ENCODE measurements around the gene NIBAN1. TPM values are rescaled to one million over a fixed set of nuclear protein-coding genes. Genes with fewer than 3 reads are reported as not detected.

The NIBAN1 gene
- total RNA-seq, 8 experiments from 2014 or later: 0.18 to 16.5 (median 6.9) TPM

DNA sequence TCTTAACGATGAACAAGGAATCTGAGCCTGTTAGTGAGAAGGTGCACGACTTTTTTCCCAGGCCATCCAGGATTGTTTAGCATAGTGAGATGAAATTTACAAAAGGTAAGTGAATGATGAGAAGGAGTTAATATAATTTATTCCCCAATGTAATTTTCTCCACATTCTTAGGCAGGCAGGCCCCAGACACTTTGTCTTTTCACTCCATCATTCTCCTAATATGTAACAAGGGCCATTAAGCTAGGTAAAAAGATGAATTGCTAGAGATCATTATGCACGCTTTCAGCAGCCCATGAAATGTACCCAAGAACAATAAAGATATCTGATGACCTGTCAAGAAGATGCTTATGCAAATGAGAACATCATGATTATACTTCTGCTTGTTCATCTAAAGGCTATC lies 24.1 kb downstream of the NIBAN1 start:
- in situ Hi-C loops (cut with MboI; ENCODE audit: low pct_unique_long_range_greater_than_20kb in 2 of 9, low sequenced_read_pairs in 9 of 9, unreplicated experiment in 9 of 9): no loop called here
- Histone ChIP-seq H3K27ac (no peak overlapping the region), H3K4me3 (no peak overlapping the region), H3K4me1 (replicated peaks in 1 of 2) (peaks cover 9 to 19% of the 10 kb centered on the region in 2 donors)
- peak in 5 of 8 experiments; percentile 74 to 91 (median 84) for ATAC-seq (replicated peaks in 6 of 8)
- WGBS, 10 experiments: 50 to 94% (median 79%) methylated on average over 1 to 3 of the region's 3 CpGs

GRCh38 chr1:184947497-184948256 lies 26.6 kb downstream of the NIBAN1 start:
- in situ Hi-C loops (cut with MboI; ENCODE audit: low pct_unique_long_range_greater_than_20kb in 2 of 9, low sequenced_read_pairs in 9 of 9, unreplicated experiment in 9 of 9): no loop called here
- 0 to 71% (median 21%) methylated on average over 1 of the region's 1 CpG for WGBS, 10 experiments

GRCh38 chr1:184945678-184946412 lies 28.5 kb downstream of the NIBAN1 start:
- H3K4me1 ChIP-seq (replicated peaks in 1 of 2): peaks cover 9 to 15% of the 10 kb centered on the region in 2 donors
- no peak overlapping the region for H3K27ac ChIP-seq
- in situ Hi-C loops (cut with MboI; ENCODE audit: low pct_unique_long_range_greater_than_20kb in 2 of 9, low sequenced_read_pairs in 9 of 9, unreplicated experiment in 9 of 9): no loop called here
- 2 to 98% (median 81%) methylated on average over 1 to 5 of the region's 5 CpGs for WGBS, 10 experiments
- peak in 2 of 8 experiments; percentile 67 to 93 for ATAC-seq (replicated peaks in 6 of 8)
- no peak overlapping the region for H3K4me3 ChIP-seq

More at GRCh38 chr1:184947497-184948256, 26.6 kb downstream of the NIBAN1 start:
- no peak overlapping the region for H3K27ac ChIP-seq
- H3K4me1 ChIP-seq (replicated peaks in 1 of 2): peaks cover 9 to 19% of the 10 kb centered on the region in 2 donors
- ATAC-seq (replicated peaks in 6 of 8): no peak
- H3K4me3 ChIP-seq: no peak overlapping the region

DNA sequence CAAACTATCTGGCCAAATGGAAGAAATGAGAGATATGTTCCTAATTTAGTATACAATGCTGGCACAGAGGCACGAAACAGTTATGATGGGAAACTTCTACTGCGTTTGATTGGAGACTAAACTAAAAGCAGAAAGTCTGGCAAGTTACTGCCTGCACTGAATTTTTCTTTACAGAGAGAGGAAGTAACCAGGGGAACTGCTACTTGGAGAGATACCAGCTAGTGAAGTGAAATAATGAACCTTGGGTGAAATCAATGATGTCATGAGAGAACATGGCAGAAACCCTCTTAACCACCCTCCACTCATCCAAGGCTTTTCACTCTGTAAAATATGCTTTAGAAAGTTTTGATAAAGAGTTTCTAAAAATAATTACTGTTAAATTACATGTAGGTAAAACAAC lies 29.3 kb downstream of the NIBAN1 start:
- 36 to 100% (median 100%) methylated on average over 1 to 2 of the region's 2 CpGs; no CpG with 5 or more reads in 1 of the 10 experiments for WGBS, 10 experiments
- no peak overlapping the region for H3K27ac ChIP-seq
- peak in 1 of 8 experiments; percentile 65 for ATAC-seq (replicated peaks in 6 of 8)
- H3K4me3 ChIP-seq: no peak overlapping the region
- peaks cover 4 to 7% of the 10 kb centered on the region in 2 donors for H3K4me1 ChIP-seq (replicated peaks in 1 of 2)
- in situ Hi-C loops (cut with MboI; ENCODE audit: low pct_unique_long_range_greater_than_20kb in 2 of 9, low sequenced_read_pairs in 9 of 9, unreplicated experiment in 9 of 9): no loop called here

DNA sequence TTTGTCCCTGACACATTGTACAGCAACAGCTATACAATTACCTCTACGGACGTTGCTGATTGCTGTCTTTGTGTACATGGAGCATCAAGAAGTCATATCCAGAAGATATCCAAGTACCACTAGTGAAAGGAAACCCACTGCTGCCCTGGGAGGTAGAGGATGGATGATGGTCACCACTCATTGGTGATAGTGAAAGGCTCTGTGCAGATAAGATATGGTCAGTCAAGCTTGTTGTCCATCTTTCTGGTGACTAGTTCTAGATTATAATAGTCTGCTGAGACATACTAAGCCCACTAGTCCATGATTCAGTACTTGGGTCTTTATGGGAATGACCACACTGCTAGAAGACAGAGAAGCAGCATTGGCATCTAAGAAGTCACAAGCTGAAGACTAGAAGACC lies 30.3 kb downstream of the NIBAN1 start:
- in situ Hi-C loops (cut with MboI; ENCODE audit: low pct_unique_long_range_greater_than_20kb in 2 of 9, low sequenced_read_pairs in 9 of 9, unreplicated experiment in 9 of 9): no loop called here
- ATAC-seq (replicated peaks in 6 of 8): no peak
- Histone ChIP-seq H3K4me1 (replicated peaks in 1 of 2) (no peaks in the 10 kb centered on the region), H3K4me3 (no peak overlapping the region), H3K27ac (no peak overlapping the region)
- 50 to 100% (median 90%) methylated on average over 1 to 2 of the region's 2 CpGs; no CpG with 5 or more reads in 2 of the 10 experiments for WGBS, 10 experiments

GRCh38 chr1:184941735-184942134 lies 32.6 kb downstream of the NIBAN1 start:
- WGBS, 10 experiments: 83 to 100% (median 92%) methylated on average over 1 to 3 of the region's 3 CpGs
- H3K27ac ChIP-seq: no peak overlapping the region
- no peak for ATAC-seq (replicated peaks in 6 of 8)
- no peak overlapping the region for H3K4me3 ChIP-seq
- H3K4me1 ChIP-seq (replicated peaks in 1 of 2): no peaks in the 10 kb centered on the region
- in situ Hi-C loops (cut with MboI; ENCODE audit: low pct_unique_long_range_greater_than_20kb in 2 of 9, low sequenced_read_pairs in 9 of 9, unreplicated experiment in 9 of 9): no loop called here

- in situ Hi-C loops (cut with MboI; ENCODE audit: low pct_unique_long_range_greater_than_20kb in 2 of 9, low sequenced_read_pairs in 9 of 9, unreplicated experiment in 9 of 9): no loop called here
- no peak for ATAC-seq (replicated peaks in 6 of 8)
These were observed 32.9 kb downstream of the NIBAN1 start for GRCh38 chr1:184941410-184941733.

GRCh38 chr1:184940694-184941409 lies 33.5 kb downstream of the NIBAN1 start:
- H3K4me1 ChIP-seq (replicated peaks in 1 of 2): no peaks in the 10 kb centered on the region
- WGBS, 10 experiments: 64 to 100% (median 95%) methylated on average over 2 to 8 of the region's 8 CpGs
- no peak for ATAC-seq (replicated peaks in 6 of 8)
- no peak overlapping the region for H3K4me3 ChIP-seq
- in situ Hi-C loops (cut with MboI; ENCODE audit: low pct_unique_long_range_greater_than_20kb in 2 of 9, low sequenced_read_pairs in 9 of 9, unreplicated experiment in 9 of 9): no loop called here
- no peak overlapping the region for H3K27ac ChIP-seq

More at GRCh38 chr1:184941410-184941733, 32.9 kb downstream of the NIBAN1 start:
- Histone ChIP-seq H3K4me1 (replicated peaks in 1 of 2) (no peaks in the 10 kb centered on the region), H3K27ac (no peak overlapping the region), H3K4me3 (no peak overlapping the region)
- WGBS, 10 experiments: 58 to 100% (median 86%) methylated on average over 1 to 2 of the region's 2 CpGs; no CpG with 5 or more reads in 2 of the 10 experiments

DNA sequence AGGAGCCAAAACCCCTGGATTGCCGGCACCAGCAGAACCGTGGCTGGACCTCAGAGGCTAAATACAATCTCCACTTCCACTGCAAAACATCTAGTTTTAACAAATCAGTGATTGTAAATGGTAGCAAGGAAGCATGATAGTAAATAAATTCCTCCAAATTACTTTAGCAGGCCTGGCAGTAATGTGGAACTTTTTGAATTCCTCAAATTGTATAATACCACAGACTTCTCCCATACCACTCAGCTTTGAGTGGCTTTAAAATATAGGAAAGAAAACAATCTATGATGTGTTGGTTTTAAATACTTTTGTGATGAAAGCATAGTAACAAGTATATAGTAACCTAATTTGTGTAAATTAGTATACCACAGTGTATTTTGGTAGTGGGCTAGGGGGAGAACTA lies 34.1 kb downstream of the NIBAN1 start:
- ATAC-seq (replicated peaks in 6 of 8): no peak
- in situ Hi-C loops (cut with MboI; ENCODE audit: low pct_unique_long_range_greater_than_20kb in 2 of 9, low sequenced_read_pairs in 9 of 9, unreplicated experiment in 9 of 9): no loop called here
- Histone ChIP-seq H3K4me1 (replicated peaks in 1 of 2) (no peaks in the 10 kb centered on the region), H3K4me3 (no peak overlapping the region), H3K27ac (no peak overlapping the region)
- WGBS, 10 experiments: 79 to 100% (median 90%) methylated on average over 1 to 2 of the region's 2 CpGs; no CpG with 5 or more reads in 3 of the 10 experiments

DNA sequence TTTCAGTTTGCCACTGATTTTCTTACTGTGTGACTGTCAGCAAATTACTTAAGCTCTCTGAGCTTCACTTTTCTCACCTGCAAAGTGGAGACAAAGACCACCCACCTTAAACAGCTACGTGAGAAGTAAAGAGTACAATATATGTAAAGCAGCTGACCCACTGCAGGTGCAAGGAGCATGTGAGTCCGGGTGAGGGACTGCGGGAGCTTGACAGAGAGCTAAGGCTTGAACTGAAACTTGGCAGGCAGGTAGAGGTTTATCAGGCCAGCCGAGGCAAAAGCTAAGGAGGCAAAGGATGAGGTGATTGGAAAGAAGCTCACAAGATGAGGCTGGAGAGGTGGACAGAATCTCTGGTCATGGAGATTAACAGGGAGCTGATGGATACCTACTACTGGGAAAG lies 36.6 kb downstream of the NIBAN1 start:
- Histone ChIP-seq H3K4me1 (replicated peaks in 1 of 2) (no peaks in the 10 kb centered on the region), H3K4me3 (no peak overlapping the region), H3K27ac (no peak overlapping the region)
- no peak for ATAC-seq (replicated peaks in 6 of 8)
- WGBS, 10 experiments: 20 to 89% (median 74%) methylated on average over 1 to 4 of the region's 4 CpGs; no CpG with 5 or more reads in 1 of the 10 experiments
- in situ Hi-C loops (cut with MboI; ENCODE audit: low pct_unique_long_range_greater_than_20kb in 2 of 9, low sequenced_read_pairs in 9 of 9, unreplicated experiment in 9 of 9): no loop called here

- no peaks in the 10 kb centered on the region for H3K4me1 ChIP-seq (replicated peaks in 1 of 2)
- WGBS, 10 experiments: 40 to 100% (median 89%) methylated on average over 1 to 8 of the region's 8 CpGs
- no peak for ATAC-seq (replicated peaks in 6 of 8)
- H3K27ac ChIP-seq: no peak overlapping the region
- in situ Hi-C loops (cut with MboI; ENCODE audit: low pct_unique_long_range_greater_than_20kb in 2 of 9, low sequenced_read_pairs in 9 of 9, unreplicated experiment in 9 of 9): no loop called here
- H3K4me3 ChIP-seq: no peak overlapping the region
These were observed 38.1 kb downstream of the NIBAN1 start for GRCh38 chr1:184935920-184936798.

- in situ Hi-C loops (cut with MboI; ENCODE audit: low pct_unique_long_range_greater_than_20kb in 2 of 9, low sequenced_read_pairs in 9 of 9, unreplicated experiment in 9 of 9): no loop called here
- H3K4me3 ChIP-seq: no peak overlapping the region
- no peaks in the 10 kb centered on the region for H3K4me1 ChIP-seq (replicated peaks in 1 of 2)
- ATAC-seq (replicated peaks in 6 of 8): no peak
- H3K27ac ChIP-seq: no peak overlapping the region
- WGBS, 10 experiments: 40 to 100% (median 88%) methylated on average over 1 to 2 of the region's 2 CpGs; no CpG with 5 or more reads in 2 of the 10 experiments
These were observed 40.4 kb downstream of the NIBAN1 start for GRCh38 chr1:184933944-184934343.

Measured in motor neuron (in vitro differentiated cells).